ENCODE measurements around the gene CAMK4.
"Not testable (repeated sequence)": the region's sequence is repeated elsewhere in the genome, so short reads cannot be mapped to it uniquely, and the experiment has no call there.

The CAMK4 gene

DNA sequence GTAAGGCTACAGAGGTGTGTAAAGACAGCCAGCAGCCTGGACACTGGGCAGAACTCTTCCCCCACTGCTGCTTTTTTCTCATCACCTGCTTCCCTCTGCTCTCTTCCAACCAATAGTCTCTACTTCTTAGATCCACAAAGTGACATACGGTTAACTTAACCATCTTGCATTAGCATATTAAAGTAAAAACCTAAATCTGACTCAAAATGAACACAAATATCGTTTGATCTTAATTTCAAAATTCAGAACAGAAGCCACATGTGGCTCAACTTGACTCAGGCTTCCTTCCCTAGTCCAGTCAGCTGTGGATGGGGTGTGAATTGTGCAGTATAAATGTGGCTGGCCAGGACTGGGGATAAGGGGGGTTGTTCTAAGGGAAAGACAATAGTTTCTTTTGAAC, 173.8 kb downstream of the CAMK4 start:
- H3K4me3 ChIP-seq (ENCODE audit: low read depth, low read length) = no peak overlapping the region
- no peak for TF ChIP-seq CTCF (IDR thresholded peaks at IDR 0.05; ENCODE audit: borderline replicate concordance, insufficient read depth, low read depth, low read length)

DNA sequence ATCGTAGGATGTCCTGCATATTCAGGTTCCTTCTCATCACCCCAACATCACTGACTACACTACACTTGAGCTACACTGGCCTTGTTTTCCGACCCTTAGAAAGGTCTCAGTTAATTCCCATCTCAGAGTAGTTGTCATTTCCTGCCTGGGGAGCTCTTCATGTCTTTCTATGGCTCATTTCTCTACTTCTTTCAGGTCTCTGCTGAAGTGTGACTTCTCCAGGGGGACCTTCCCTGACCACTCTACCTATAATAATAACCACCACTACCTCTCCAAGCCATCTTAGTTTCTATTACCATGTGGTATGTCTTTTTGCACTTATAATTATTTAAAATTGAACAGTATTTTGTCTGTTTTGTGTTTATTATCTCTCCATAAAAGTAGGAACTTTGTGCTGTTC, 174.9 kb downstream of the CAMK4 start:
- no peak for TF ChIP-seq CTCF (IDR thresholded peaks at IDR 0.05; ENCODE audit: borderline replicate concordance, insufficient read depth, low read depth, low read length)
- no peak overlapping the region for H3K4me3 ChIP-seq (ENCODE audit: low read depth, low read length)

DNA sequence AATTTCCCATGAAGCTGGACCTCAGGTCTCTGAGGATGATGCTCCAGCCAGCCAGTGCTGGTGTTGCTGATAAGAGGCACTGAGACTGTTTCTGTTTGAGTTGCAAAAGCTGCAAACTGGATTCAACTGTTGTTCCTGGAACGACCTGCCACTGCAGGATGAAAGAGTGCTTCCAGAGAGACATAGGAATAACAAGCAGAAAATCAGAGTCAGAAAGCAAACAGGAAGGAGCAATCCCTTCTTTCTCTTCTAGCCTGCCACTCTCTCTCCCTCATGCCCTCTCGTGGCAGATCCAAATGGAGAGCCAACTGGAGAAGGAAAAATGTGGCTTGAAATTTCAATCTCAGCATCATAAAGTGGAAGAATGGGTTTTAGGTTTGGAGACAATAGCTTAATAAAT, 177.7 kb downstream of the CAMK4 start:
- TF ChIP-seq CTCF (IDR thresholded peaks at IDR 0.05; ENCODE audit: borderline replicate concordance, insufficient read depth, low read depth, low read length) = no peak
- H3K4me3 ChIP-seq (ENCODE audit: low read depth, low read length) = no peak overlapping the region

- H3K4me3 ChIP-seq (ENCODE audit: low read depth, low read length) = no peak overlapping the region
- no peak for TF ChIP-seq CTCF (IDR thresholded peaks at IDR 0.05; ENCODE audit: borderline replicate concordance, insufficient read depth, low read depth, low read length)
Observed at GRCh38 chr5:111404270-111404769, 180.1 kb downstream of the CAMK4 start.

- no peak for TF ChIP-seq CTCF (IDR thresholded peaks at IDR 0.05; ENCODE audit: borderline replicate concordance, insufficient read depth, low read depth, low read length)
- no peak overlapping the region for H3K4me3 ChIP-seq (ENCODE audit: low read depth, low read length)
Observed at GRCh38 chr5:111407562-111407961, 183.4 kb downstream of the CAMK4 start.

- H3K4me3 ChIP-seq (ENCODE audit: low read depth, low read length) = no peak overlapping the region
- no peak for TF ChIP-seq CTCF (IDR thresholded peaks at IDR 0.05; ENCODE audit: borderline replicate concordance, insufficient read depth, low read depth, low read length)
Observed at GRCh38 chr5:111408817-111409216, 184.6 kb downstream of the CAMK4 start.

GRCh38 chr5:111409266-111409665, 185.1 kb downstream of the CAMK4 start:
- not testable (repeated sequence) for H3K4me3 ChIP-seq (ENCODE audit: low read depth, low read length)

DNA sequence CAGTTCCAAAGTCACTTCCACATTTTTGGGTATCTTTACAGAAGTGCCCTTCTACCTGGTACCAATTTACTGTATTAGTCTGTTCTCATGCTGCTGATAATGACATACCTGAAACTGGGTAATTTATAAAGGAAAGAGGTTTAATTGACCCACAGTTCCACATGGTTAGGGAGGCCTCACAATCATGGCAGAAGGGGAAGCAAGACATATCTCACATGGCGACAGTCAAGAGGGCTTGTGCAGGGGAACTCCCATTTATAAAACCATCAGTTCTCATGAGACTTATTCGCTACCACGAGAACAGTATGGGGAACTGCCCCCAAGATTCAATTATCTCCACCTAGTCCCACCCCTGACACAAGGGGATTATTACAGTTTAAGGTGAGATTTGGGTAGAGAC, 185.9 kb downstream of the CAMK4 start:
- H3K4me3 ChIP-seq (ENCODE audit: low read depth, low read length) = not testable (repeated sequence)

Measured in GM12875 (cell line).